NCI-H128 (cell line): ENCODE data around the gene IQCC.
A peak's percentile ranks its signal among the peaks of the same experiment; 100 is the strongest.

Experiments used
- DNase-seq: peaks from one replicate; lab custom pipeline; 2025; ENCODE audit not compliant: unreplicated experiment; lab: John Stamatoyannopoulos, UW

Gene IQCC

DNA sequence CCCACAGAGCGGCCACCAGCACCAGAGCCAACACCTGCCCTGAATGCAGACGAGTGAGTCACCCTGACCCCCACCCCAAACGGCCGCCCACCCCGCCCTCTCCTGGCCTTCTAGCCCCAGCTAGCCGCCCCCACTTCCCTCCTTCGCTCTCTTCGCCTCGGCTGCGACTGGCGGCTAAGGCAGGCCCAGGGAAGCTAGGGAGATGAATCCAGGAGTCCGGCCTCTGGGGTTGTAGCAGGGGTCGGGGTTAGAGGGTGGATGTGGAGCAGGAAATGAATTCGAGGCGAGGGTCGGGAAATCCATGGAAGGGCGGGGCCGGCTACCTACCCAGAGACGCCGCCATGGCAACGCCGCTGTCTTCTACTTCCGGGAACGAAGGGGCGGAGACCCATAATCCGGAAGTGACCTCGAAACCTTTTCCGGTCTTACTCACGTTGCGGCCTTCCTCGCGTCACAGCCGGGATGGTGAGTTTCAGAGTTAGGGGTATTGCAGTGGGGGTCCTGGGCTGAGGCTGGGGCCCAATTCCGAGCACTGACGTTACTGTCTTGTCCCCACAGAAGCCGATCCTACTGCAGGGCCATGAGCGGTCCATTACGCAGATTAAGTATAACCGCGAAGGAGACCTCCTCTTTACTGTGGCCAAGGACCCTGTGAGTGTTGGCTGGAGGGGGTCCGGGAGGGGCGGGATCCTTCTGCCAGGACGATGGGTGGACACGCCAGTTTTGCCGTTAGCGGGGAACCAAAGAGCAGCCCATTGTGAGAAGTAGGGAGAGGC lies 16.7 kb downstream of the IQCC start, which contains the start of the genes EIF3I and TMEM234:
Gene EIF3I (plus strand): TSS at position 428 of the 776 bp plus-strand sequence. CDS start 35 bp downstream, at position 463.
Gene TMEM234 (minus strand): TSS at position 374 of the 776 bp plus-strand sequence. CDS start 31 bp downstream, at position 343.
- DNase-seq, result peak; percentile 86

DNA sequence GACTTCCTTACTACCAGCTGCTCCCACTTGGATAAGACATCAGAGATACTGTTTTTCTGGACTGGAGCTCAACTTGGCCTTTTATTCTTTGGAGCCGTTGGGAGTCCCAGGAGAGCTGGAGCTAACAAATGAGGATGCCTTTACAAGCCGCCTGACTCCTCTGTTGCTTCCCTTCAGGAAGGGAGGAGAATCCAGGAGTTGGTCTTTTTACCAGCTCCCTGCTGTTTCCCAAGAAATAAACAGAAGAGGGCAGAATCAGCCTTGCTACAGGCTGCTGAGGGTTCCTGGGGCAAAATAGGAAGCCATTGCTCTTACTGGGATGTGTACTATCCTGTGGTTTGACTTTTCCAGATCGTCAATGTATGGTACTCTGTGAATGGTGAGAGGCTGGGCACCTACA lies 18.2 kb downstream of the IQCC start:
- DNase-seq, result no peak

DNA sequence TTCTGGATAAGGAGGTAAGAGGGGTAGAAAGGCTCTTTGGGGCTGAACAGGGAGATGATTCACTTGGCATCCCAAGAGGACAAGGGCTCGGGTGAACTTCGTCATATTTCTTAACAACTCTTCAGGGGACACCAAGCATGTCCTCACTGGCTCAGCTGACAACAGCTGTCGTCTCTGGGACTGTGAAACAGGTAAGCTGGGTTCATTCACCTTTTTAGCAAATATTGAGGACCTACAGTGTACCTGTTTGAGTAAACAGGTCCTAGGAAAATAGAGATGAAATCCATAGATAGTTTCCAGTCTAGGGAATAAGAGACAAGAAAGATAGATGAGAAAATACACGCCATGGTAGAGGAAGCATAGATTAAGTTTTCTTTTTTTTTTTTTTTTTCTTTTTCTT lies 18.8 kb downstream of the IQCC start:
- DNase-seq, result no peak

DNA sequence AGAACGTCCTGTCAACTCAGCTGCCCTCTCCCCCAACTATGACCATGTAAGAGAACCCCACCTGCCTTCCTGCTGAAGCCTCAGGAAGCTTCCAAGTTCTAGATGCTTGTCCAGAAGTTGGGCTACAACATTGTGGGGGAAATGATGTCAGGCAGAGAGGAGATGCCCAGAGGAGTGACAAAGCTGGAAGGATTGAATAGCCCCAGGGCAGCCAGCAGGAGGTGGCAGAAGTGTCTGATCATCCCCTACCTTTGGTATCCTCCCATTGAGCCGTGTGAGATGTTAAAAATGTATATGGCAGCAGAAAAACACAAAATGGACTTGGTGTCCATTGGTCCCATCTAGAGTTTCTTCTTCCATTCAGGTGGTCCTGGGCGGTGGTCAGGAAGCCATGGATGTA lies 23.3 kb downstream of the IQCC start:
- no peak for DNase-seq

DNA sequence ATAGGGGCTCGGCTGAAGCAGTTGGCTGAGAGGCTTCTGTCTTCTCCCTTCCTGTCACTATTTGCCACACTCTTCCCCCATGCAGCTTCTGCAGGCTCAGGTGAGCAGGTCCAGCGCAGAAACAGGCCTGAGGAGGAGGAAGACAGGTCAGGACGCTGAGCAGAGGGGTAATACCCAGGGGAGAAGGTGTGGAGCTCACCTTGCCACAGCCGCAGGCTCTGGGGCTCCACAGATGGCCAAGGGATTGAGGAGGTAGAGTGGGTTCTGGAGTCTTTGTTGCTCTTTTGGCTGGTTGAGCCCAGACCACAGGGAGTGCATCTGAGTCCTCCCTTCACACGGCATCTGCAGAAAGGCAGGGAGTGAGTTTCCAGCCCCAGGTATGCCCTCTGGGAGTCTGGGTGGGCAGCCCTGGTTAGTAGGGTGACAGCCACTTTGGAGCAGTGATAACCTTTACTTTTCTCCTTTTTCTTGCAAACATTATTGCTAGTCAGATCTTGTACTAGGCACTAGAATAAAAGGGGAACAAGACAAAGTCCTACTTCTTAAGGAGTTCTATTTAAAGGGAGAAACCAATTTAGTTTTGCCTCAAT lies 26.5 kb downstream of the IQCC start:
- no peak for DNase-seq

DNA sequence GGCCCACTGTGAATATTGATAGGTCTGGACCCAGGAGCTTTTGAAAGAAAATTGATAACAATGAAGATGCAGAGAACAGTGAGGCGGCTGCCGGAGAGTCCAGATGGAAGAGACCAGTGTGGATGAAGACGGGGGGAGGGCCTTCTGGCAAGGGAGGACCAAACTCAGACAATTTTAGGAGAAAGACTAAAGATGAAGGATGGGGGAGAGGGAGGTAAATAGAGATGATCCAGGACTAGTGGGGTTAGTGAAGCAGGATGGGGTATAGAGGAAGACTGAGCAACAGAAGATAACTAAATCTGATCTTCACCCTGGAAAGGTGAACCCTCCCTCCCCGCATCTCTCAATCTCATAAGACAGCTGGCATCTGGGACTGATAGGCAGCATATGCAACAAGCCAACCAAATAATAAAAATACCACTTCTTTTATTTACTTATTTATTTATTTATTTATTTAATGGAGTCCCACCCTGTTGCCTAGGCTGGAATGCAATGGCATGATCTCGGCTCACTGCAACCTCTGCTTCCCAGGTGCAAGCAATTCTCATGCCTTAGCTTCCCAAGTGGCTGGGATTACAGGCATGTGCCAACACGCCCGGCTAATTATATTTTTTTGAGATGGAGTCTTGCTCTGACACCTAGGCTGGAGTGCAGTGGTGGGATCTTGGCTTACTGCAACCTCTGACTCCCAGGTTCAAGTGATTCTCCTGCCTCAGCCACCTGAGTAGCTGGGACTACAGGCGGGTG lies 27.3 kb downstream of the IQCC start:
- DNase-seq, result no peak

DNA sequence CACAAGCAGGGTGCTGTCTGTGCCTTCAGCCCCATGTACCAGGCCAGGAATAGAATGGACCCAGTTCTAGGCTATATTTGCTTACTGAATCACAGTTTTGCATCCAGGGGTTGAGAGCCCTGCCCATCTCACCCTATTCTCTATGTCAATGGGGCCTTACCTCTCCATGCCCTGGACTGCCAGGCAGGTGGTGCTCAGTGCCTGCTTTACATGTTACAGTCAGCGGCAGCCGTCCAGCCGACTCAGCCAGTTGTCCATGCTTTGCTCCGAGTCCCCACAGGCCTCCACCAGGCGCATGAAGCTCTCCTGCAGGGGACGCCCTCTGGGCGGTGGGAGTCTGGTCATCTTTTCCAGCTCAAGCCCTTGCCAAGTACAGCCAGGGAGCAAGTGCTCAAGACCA lies 29.3 kb downstream of the IQCC start:
- DNase-seq, result no peak

DNA sequence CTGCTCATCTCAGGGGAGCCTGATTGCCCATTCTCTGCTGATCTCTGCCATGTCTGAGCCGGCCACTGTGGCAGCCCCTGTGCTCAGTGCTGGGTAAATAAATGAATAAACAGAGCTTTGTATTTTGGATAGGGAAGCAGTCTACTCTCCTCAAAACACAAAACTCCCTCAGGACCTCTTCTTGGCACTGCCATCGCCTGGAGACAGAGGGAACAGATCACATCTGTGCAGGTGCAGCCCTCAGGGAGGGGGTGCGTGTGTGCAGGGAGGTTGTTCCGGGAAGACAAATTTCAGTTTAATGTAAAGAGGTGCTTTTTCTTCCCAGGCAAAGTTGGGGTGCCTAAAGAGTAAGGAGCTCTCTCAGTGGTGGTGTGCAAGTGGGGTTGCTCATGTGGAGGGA lies 33.9 kb downstream of the IQCC start:
- DNase-seq, result peak; percentile 28

DNA sequence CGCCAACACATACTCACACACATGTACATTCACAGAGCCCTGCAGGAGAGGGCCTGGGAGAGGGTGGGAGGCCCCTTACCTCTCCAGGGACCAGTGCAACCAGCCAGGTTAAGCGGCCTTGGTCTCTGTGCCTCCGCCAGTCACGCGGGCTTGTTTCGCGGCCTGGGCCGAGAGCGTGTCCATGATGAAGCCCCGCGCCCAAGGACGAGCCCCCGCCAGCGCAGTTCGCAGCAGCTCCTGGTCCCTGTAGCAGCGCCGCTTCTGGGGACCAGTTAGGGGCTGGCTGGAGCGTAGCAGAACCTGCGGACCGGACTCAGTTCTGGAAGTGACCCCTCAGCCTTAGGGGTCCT lies 34.3 kb downstream of the IQCC start:
- no peak for DNase-seq

DNA sequence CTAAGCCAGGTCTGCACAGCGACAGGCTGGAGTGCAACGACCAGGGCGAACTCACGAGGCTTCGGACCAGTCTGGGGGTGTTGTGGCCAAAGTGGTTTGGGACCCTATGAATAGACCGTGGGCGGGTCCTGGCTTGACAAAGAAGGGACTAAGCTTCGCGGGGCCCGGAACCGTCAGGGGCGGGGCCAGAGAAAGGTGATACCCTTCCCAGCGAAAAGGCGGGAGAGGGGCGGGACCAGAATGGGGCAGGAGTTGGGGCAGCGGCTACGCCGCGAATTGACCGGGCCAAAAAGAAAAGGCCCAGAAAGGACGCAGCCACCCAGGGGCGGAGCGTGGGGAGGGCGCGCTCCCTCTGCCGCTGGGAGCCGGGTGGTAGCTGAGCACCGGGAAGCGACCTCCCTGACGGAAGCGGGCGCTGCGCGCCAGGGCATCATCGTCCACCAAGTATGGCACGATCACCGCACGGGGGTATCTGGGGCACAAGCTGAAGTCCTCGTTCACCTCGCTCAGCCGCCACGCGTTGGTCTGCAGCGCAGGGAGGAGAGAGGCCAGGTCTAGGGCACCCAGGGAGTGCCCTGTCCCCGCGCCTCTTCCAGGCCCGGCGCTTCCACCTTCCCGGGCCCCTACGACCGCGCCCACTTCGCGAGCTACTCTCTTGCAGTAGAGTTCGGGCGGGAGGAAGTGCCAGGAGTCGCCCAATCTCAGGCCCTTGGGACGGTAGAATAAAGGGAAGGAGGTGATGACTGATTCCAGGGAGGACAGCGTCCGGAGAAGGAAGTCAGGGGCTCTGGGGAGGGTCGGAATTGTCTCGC lies 34.9 kb downstream of the IQCC start:
- DNase-seq, result peak; percentile 89

DNA sequence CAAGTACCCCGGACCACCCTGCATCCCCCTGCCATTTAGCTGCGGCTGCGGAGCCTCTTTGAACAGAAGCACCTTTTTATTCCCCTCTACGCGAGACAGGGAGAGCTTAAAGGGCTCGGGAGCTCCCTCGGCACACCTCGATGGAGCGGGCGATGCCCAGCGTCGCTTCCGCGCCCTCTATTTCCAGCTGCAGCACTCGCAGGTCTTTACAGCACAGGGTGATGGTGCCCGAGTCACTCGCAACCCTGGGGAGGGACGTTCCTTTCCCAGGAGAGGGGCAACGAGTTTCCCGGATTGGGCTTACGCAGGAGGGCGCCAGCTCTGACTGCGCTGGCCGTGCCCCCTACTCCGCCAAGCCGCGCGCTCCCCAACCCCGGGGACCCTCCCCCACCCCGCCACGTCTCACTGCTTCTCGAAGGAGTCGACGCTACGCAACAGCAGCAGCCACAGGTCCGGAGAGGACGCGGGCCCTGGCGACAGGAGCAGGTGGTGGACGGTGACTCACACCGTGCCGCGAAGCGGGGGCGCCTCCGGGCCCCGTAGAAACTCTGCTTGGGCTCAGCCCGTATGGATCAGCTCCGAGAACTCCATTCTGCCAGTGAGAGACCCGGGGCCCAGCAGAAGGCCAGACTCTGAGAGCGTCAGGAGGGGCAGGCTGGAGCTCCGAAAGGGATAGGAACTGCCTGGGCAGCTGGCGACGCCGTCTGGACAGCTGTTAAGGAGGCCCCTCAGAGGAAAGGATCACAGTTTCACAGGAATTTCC lies 35.7 kb downstream of the IQCC start:
- DNase-seq, result peak; percentile 76

DNA sequence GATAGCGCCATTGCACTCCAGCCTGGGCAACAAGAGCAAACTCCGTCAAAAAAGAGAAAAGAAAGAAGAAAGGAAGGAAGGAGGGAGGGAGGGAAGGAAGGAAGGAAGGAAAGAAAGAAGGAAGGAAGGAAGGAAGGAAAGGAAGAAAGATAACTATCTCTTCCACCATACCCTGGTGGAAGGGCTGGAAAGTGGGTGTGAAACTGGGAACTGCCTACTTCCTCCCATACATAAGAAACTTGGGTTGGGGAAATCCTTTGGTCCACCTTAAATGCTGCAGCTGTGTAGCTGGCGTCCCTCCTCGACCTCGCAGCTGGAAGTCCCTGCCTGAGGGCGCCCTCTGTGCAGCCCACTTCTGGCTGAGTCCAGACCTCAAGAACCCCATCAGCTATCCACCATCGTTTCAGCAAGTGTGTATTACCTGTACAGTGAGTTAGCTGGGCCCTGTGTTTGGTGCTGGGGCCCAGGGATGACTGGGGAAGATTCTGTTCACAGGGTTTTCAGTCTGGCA lies 36.9 kb downstream of the IQCC start:
- no peak for DNase-seq

DNA sequence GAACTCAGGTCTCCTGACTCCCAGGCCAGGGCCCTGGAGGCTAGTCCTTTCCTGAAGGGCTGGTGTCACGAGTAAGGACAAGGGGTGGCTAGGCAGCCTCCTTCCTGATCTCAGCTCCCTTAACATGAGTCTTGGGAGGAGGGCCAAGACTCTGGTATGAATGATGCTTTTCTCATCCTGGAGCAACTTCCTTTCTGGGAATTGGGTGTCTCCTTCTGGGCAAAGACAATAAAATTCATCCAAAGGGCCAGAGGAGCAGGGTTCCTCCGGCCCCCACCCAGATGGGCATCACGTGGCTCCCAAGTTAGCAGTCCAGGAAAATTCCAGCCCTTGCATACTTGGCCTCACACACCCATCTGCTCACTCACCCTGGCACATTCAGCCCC lies 41.4 kb downstream of the IQCC start, which contains the start of gene FAM167B:
Gene FAM167B (plus strand): TSS at position 335 of the 386 bp plus-strand sequence. CDS start 200 bp downstream, outside the sequence.
- DNase-seq, result no peak

DNA sequence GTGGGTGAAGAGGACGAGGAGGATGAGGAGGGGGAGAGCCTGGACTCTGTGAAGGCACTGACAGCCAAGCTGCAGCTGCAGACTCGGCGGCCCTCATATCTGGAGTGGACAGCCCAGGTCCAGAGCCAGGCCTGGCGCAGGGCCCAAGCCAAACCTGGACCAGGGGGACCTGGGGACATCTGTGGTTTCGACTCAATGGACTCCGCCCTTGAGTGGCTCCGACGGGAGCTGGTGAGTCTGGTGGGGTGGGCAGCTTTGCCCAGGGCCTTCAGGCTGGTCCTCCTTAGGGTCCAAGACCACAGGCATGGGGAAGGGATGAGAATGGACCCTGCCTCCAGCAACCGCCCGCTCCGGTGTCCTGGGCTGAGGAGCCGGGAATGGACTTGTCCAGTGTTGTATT lies 42.0 kb downstream of the IQCC start:
- no peak for DNase-seq

DNA sequence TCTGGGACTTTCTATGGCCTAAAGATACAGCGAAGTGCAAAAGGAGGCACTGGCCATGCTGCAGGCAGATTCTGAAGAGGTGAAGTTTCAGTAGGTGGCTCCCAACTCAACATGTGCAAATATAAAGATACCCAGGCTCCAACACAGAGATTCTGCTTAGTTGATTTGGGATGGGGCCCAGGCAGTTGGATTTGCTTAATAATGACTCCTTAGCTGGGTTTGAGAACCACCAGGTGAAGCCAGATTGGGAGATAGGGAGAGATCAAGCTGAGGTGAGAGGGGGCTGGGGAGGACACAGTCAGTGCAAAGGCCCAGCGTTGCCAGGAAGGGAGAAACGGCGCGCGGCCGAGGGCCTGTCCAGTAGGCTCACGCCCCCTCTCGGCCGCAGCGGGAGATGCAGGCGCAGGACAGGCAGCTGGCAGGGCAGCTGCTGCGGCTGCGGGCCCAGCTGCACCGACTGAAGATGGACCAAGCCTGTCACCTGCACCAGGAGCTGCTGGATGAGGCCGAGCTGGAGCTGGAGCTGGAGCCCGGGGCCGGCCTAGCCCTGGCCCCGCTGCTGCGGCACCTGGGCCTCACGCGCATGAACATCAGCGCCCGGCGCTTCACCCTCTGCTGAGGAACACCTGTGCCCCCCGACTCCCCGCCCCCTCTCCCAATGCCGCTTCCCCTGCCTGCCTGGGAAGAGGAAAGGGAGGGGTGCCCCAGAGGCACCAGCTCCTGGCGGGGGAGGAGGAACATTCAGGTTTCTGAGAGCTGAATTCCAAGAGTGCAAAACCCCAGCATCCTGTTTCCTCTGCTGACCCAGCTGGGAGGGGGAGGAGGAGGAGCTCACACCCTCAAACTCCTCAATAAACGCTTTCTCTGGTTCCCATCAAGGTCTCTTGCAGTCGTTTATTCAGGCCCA lies 42.8 kb downstream of the IQCC start:
- peak; percentile 28 for DNase-seq

DNA sequence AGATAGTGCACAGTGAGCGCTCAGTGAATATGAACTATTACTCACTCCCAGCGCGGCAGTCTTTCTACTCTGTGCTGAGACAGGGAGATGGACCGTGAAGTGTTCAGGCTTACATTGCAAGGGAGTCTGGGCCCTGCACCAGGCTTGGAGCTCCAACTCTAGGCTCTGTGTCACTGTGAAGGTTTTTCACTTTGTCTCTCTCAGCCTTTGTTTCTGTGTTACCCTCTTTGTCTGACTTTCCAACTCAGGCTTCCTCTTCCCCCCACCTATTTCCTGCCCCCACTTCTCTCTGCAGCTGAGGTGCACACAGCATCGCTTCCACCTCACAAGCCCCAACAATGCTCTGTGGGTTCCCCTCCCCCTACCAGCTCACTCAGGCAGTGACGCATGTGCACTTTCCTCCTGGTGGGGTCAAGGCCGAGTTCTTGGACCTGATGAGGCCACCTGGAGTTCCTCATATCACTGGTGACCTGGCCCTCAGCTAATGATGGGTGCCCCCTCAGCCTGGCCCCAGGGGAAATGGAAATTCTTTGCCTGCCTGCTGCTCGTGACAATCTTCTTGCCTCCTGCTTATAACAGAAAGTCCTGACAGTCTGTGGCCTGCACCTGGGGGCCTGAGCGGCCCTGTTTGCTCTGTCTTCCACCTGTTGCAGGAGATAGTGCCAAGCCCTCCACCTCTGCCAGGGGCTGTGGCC lies 44.5 kb downstream of the IQCC start:
- DNase-seq, result no peak

DNA sequence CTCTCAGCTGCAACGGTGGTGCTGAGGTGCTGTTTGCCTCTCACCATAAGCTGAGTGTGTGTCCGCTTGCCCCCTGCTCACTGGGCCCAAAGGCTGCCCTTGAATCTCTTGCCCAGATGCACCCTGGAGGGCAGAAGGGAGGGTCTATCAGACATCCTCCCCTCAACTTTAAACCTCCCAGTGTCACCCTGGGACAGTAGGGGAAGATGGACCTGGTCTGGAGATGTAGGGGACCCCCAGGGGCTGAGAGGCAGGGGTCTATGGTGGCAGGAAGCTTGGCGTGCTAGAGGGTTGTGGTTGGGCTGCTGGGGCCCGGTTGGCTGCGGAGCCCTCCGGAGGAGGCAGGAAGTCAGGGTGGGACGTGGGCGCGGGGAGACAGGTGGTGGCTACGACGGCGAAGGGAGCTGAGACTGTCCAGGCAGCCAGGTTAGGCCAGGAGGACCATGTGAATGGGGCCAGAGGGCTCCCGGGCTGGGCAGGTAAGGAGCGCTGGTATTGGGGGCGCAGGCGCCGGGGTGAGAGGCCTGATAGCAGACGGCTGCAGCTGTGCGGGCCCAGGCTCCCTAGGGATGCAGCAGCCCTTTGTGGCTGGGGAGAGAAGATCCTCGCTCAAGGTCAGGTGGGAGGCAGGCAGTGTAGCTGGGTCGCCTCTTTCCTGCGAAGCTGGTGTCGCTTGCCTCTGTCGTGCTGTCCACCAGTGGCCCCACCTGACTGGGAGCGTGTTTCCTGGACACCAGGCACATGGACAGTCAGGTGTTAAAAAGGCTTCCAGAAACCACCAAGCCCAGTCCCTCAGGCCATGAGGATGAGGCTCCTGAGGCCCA lies 45.6 kb downstream of the IQCC start, which contains the start of gene LCK:
Gene LCK (plus strand): TSS at position 373 of the 824 bp plus-strand sequence. CDS start 23,065 bp downstream, outside the sequence.
- no peak for DNase-seq
